ENCODE measurements around the gene SART3.
A peak's percentile ranks its signal among the peaks of the same experiment; 100 is the strongest.

DNA sequence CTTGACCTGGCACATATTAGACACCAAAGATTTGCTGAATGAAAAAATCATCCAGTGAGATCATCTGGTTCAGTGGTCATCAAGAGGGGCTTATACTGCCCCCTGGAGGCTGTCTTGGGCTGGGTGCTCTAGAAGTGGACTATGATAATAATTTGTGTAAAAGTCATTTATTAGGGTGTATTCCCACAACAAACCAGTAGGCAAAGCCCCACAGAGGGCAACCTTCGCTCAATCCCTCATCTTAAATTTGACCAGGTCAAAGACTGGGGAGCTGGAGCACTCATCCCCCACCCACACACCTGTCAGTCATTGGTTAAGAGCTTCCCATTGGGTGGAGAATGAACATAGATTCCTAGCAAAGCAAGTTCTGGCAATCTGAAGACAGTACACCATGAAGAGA is 65.9 kb downstream of the SART3 start:
- TF ChIP-seq CTCF (IDR thresholded peaks at IDR 0.05) (peak in 4 of 6 experiments; percentile 32 to 48 (median 33)), POLR2A (IDR thresholded peaks at IDR 0.05) (no peak)

All from esophagus squamous epithelium (tissue), 4 donors.